ENCODE measurements around the gene SEPTIN6. TPM values are rescaled to one million over a fixed set of nuclear protein-coding genes. Genes with fewer than 3 reads are reported as not detected.
A peak's percentile ranks its signal among the peaks of the same experiment; 100 is the strongest.

The SEPTIN6 gene
- total and polyA plus RNA-seq, 2 experiments from 2014 or later: 21.3 to 31.4 TPM

- no peaks in the 10 kb centered on the region for H3K9me3 ChIP-seq (ENCODE audit: low read depth)
- H3K27ac ChIP-seq: no peak overlapping the region
- no peaks in the 10 kb centered on the region for H3K36me3 ChIP-seq (replicated peaks; ENCODE audit: insufficient read depth, low read depth)
- no peaks in the 10 kb centered on the region for H3K9me2 ChIP-seq (replicated peaks; ENCODE audit: insufficient read depth)
- DNase-seq (ENCODE audit: low spot score): no peak
- H2AFZ ChIP-seq: no peak overlapping the region
- 83% methylated on average over 8 of the region's 8 CpGs for WGBS (ENCODE audit: low lambda C conversion rate, missing lambda C conversion rate)
- TF ChIP-seq EZH2 (IDR thresholded peaks at IDR 0.05; ENCODE audit: borderline replicate concordance): no peak
- TF ChIP-seq EZH2phosphoT487 (IDR thresholded peaks at IDR 0.05; ENCODE audit: low read depth, severe bottlenecking, unreplicated experiment): no peak
- TF ChIP-seq CTCF (IDR thresholded peaks at IDR 0.05; ENCODE audit: poor library complexity): no peak
- no peak overlapping the region for H3K4me3 ChIP-seq
- H3K27me3 ChIP-seq: no peaks in the 10 kb centered on the region
- H3K4me1 ChIP-seq (ENCODE audit: insufficient read depth): no peaks in the 10 kb centered on the region
- no peak overlapping the region for H3K4me2 ChIP-seq
- no peaks in the 10 kb centered on the region for H3K79me2 ChIP-seq
- H4K20me1 ChIP-seq (ENCODE audit: insufficient read depth, poor library complexity, severe bottlenecking): no peaks in the 10 kb centered on the region
Measured at GRCh38 chrX:119673336-119673735, 19.6 kb downstream of the SEPTIN6 start.

DNA sequence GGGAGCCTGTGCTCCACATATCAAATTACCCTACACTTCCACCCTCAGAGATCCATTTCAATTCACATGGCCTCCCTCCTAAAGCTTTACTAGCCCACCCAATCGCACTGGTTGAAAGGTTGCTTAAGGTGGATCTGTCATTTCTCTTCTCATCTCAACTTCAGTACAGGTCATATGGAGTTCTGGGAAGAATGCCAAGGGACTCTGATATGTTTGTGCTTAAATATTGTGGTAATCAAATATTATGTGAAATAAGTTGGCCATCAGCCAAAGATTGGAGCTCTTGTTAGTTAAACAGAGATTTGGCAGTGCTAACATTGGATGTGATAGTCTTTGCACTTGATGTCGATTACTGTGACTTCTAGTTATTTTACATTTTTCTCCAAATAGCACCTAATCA, 20.5 kb downstream of the SEPTIN6 start:
- H3K27me3 ChIP-seq: no peaks in the 10 kb centered on the region
- no peaks in the 10 kb centered on the region for H3K9me3 ChIP-seq (ENCODE audit: low read depth)
- no peak for DNase-seq (ENCODE audit: low spot score)
- H3K4me3 ChIP-seq: no peak overlapping the region
- H3K9me2 ChIP-seq (replicated peaks; ENCODE audit: insufficient read depth): no peaks in the 10 kb centered on the region
- no peak overlapping the region for H3K4me2 ChIP-seq
- H3K4me1 ChIP-seq (ENCODE audit: insufficient read depth): no peaks in the 10 kb centered on the region
- no peaks in the 10 kb centered on the region for H3K79me2 ChIP-seq
- WGBS (ENCODE audit: low lambda C conversion rate, missing lambda C conversion rate): 66% methylated on average over 2 of the region's 2 CpGs
- no peak overlapping the region for H2AFZ ChIP-seq
- TF ChIP-seq EZH2phosphoT487 (IDR thresholded peaks at IDR 0.05; ENCODE audit: low read depth, severe bottlenecking, unreplicated experiment): no peak
- no peak for TF ChIP-seq EZH2 (IDR thresholded peaks at IDR 0.05; ENCODE audit: borderline replicate concordance)
- no peak for TF ChIP-seq CTCF (IDR thresholded peaks at IDR 0.05; ENCODE audit: poor library complexity)
- H3K27ac ChIP-seq: no peak overlapping the region
- no peaks in the 10 kb centered on the region for H3K36me3 ChIP-seq (replicated peaks; ENCODE audit: insufficient read depth, low read depth)
- no peaks in the 10 kb centered on the region for H4K20me1 ChIP-seq (ENCODE audit: insufficient read depth, poor library complexity, severe bottlenecking)

DNA sequence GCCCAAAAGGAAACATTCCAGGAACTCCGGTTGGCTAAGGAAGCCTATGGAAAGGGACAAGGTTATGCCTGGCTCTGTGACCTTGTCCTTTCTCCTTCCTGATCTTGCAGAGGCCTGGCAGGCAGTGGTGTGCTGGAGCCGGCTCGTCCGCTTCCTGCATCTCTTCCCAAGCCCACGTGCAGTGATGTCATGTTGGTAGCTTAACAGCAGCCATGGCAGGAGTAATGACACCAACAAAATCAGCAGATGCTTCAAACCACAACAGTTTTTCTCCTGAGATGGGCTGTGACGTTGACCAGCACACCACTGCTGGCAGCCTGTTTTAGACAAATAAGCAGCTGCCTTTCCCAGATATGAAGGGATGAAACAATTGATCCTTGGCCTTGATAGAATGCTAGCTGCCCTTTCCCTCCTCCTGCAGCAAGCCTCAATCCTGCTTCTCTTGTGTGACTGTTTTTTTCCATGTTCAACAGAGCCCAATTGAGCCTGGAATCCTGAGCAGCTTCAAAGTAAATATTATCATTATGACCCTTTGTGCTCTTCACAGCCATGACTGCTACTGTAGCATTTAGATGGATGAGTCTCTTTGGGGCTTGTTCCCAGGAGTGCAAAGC, 23.4 kb downstream of the SEPTIN6 start:
- H3K9me2 ChIP-seq (replicated peaks; ENCODE audit: insufficient read depth): no peaks in the 10 kb centered on the region
- no peaks in the 10 kb centered on the region for H4K20me1 ChIP-seq (ENCODE audit: insufficient read depth, poor library complexity, severe bottlenecking)
- peaks cover 7% of the 10 kb centered on the region for H3K4me1 ChIP-seq (ENCODE audit: insufficient read depth)
- H3K4me3 ChIP-seq: no peak overlapping the region
- H3K27me3 ChIP-seq: no peaks in the 10 kb centered on the region
- TF ChIP-seq EZH2phosphoT487 (IDR thresholded peaks at IDR 0.05; ENCODE audit: low read depth, severe bottlenecking, unreplicated experiment) (no peak), CTCF (IDR thresholded peaks at IDR 0.05; ENCODE audit: poor library complexity) (no peak), EZH2 (IDR thresholded peaks at IDR 0.05; ENCODE audit: borderline replicate concordance) (no peak)
- no peaks in the 10 kb centered on the region for H3K9me3 ChIP-seq (ENCODE audit: low read depth)
- H2AFZ ChIP-seq: no peak overlapping the region
- no peaks in the 10 kb centered on the region for H3K79me2 ChIP-seq
- H3K4me2 ChIP-seq: no peak overlapping the region
- DNase-seq (ENCODE audit: low spot score): peak; percentile 25
- H3K27ac ChIP-seq: peak overlapping the region; percentile 5
- 68% methylated on average over 6 of the region's 6 CpGs for WGBS (ENCODE audit: low lambda C conversion rate, missing lambda C conversion rate)
- H3K36me3 ChIP-seq (replicated peaks; ENCODE audit: insufficient read depth, low read depth): no peaks in the 10 kb centered on the region
